ENCODE data around the gene DLG4.
"Not testable (repeated sequence)": the region's sequence is repeated elsewhere in the genome, so short reads cannot be mapped to it uniquely, and the experiment has no call there.

Gene DLG4

GRCh38 chr17:7195971-7196370 is 23.7 kb downstream of the DLG4 start:
- no peaks in the 10 kb centered on the region for H3K27me3 ChIP-seq (ENCODE audit: control insufficient read depth, insufficient read depth, low read length)
- no peak overlapping the region for H3K9ac ChIP-seq (ENCODE audit: low read depth, low read length)
- H3K36me3 ChIP-seq (ENCODE audit: control insufficient read depth, insufficient read depth, low read length), result peaks cover 64% of the 10 kb centered on the region
- no peak overlapping the region for H3K27ac ChIP-seq (ENCODE audit: low read depth, low read length)
- H3K4me3 ChIP-seq (ENCODE audit: low read depth, low read length), result no peak overlapping the region
- H3K4me1 ChIP-seq (ENCODE audit: control insufficient read depth, insufficient read depth, low read length), result no peaks in the 10 kb centered on the region
- no peaks in the 10 kb centered on the region for H3K9me3 ChIP-seq (ENCODE audit: control insufficient read depth, insufficient read depth, low read length)

GRCh38 chr17:7192271-7192937 is 27.2 kb downstream of the DLG4 start:
- Histone ChIP-seq H3K27ac (ENCODE audit: low read depth, low read length) (no peak overlapping the region), H3K4me3 (ENCODE audit: low read depth, low read length) (no peak overlapping the region), H3K36me3 (ENCODE audit: control insufficient read depth, insufficient read depth, low read length) (peaks cover 62% of the 10 kb centered on the region), H3K4me1 (ENCODE audit: control insufficient read depth, insufficient read depth, low read length) (no peaks in the 10 kb centered on the region), H3K9me3 (ENCODE audit: control insufficient read depth, insufficient read depth, low read length) (no peaks in the 10 kb centered on the region), H3K27me3 (ENCODE audit: control insufficient read depth, insufficient read depth, low read length) (no peaks in the 10 kb centered on the region), H3K9ac (ENCODE audit: low read depth, low read length) (no peak overlapping the region)

- H3K27me3 ChIP-seq (ENCODE audit: control insufficient read depth, insufficient read depth, low read length), result no peaks in the 10 kb centered on the region
- no peak overlapping the region for H3K4me3 ChIP-seq (ENCODE audit: low read depth, low read length)
- no peaks in the 10 kb centered on the region for H3K4me1 ChIP-seq (ENCODE audit: control insufficient read depth, insufficient read depth, low read length)
- H3K9ac ChIP-seq (ENCODE audit: low read depth, low read length), result no peak overlapping the region
- H3K9me3 ChIP-seq (ENCODE audit: control insufficient read depth, insufficient read depth, low read length), result no peaks in the 10 kb centered on the region
- H3K27ac ChIP-seq (ENCODE audit: low read depth, low read length), result no peak overlapping the region
- peaks cover 56% of the 10 kb centered on the region for H3K36me3 ChIP-seq (ENCODE audit: control insufficient read depth, insufficient read depth, low read length)
Observed at GRCh38 chr17:7191571-7192270, 27.9 kb downstream of the DLG4 start.

- no peak overlapping the region for H3K27ac ChIP-seq (ENCODE audit: low read depth, low read length)
- H3K27me3 ChIP-seq (ENCODE audit: control insufficient read depth, insufficient read depth, low read length), result no peaks in the 10 kb centered on the region
- H3K36me3 ChIP-seq (ENCODE audit: control insufficient read depth, insufficient read depth, low read length), result peaks cover 50% of the 10 kb centered on the region
- no peak overlapping the region for H3K4me3 ChIP-seq (ENCODE audit: low read depth, low read length)
- no peak overlapping the region for H3K9ac ChIP-seq (ENCODE audit: low read depth, low read length)
- no peaks in the 10 kb centered on the region for H3K9me3 ChIP-seq (ENCODE audit: control insufficient read depth, insufficient read depth, low read length)
- H3K4me1 ChIP-seq (ENCODE audit: control insufficient read depth, insufficient read depth, low read length), result no peaks in the 10 kb centered on the region
Observed at GRCh38 chr17:7191069-7191468, 28.6 kb downstream of the DLG4 start.

GRCh38 chr17:7190276-7190917 is 29.2 kb downstream of the DLG4 start:
- no peaks in the 10 kb centered on the region for H3K9me3 ChIP-seq (ENCODE audit: control insufficient read depth, insufficient read depth, low read length)
- H3K36me3 ChIP-seq (ENCODE audit: control insufficient read depth, insufficient read depth, low read length), result peaks cover 43% of the 10 kb centered on the region
- no peak overlapping the region for H3K9ac ChIP-seq (ENCODE audit: low read depth, low read length)
- no peaks in the 10 kb centered on the region for H3K4me1 ChIP-seq (ENCODE audit: control insufficient read depth, insufficient read depth, low read length)
- no peak overlapping the region for H3K27ac ChIP-seq (ENCODE audit: low read depth, low read length)
- no peaks in the 10 kb centered on the region for H3K27me3 ChIP-seq (ENCODE audit: control insufficient read depth, insufficient read depth, low read length)
- no peak overlapping the region for H3K4me3 ChIP-seq (ENCODE audit: low read depth, low read length)

GRCh38 chr17:7186241-7186640 is 33.4 kb downstream of the DLG4 start:
- Histone ChIP-seq H3K9me3 (ENCODE audit: control insufficient read depth, insufficient read depth, low read length) (no peaks in the 10 kb centered on the region), H3K9ac (ENCODE audit: low read depth, low read length) (no peak overlapping the region), H3K36me3 (ENCODE audit: control insufficient read depth, insufficient read depth, low read length) (peaks cover 14% of the 10 kb centered on the region)

GRCh38 chr17:7184647-7185046 is 35.0 kb downstream of the DLG4 start:
- H3K4me1 ChIP-seq (ENCODE audit: control insufficient read depth, insufficient read depth, low read length), result no peaks in the 10 kb centered on the region
- no peaks in the 10 kb centered on the region for H3K27me3 ChIP-seq (ENCODE audit: control insufficient read depth, insufficient read depth, low read length)
- H3K4me3 ChIP-seq (ENCODE audit: low read depth, low read length), result no peak overlapping the region
- no peaks in the 10 kb centered on the region for H3K9me3 ChIP-seq (ENCODE audit: control insufficient read depth, insufficient read depth, low read length)
- H3K36me3 ChIP-seq (ENCODE audit: control insufficient read depth, insufficient read depth, low read length), result peaks cover 3% of the 10 kb centered on the region; the same call in 1 of the 2 replicates
- H3K9ac ChIP-seq (ENCODE audit: low read depth, low read length), result no peak overlapping the region
- no peak overlapping the region for H3K27ac ChIP-seq (ENCODE audit: low read depth, low read length)

More at GRCh38 chr17:7186241-7186640, 33.4 kb downstream of the DLG4 start:
- Histone ChIP-seq H3K27me3 (ENCODE audit: control insufficient read depth, insufficient read depth, low read length) (no peaks in the 10 kb centered on the region), H3K27ac (ENCODE audit: low read depth, low read length) (no peak overlapping the region), H3K4me1 (ENCODE audit: control insufficient read depth, insufficient read depth, low read length) (no peaks in the 10 kb centered on the region), H3K4me3 (ENCODE audit: low read depth, low read length) (no peak overlapping the region)

- no peak overlapping the region for H3K4me3 ChIP-seq (ENCODE audit: low read depth, low read length)
- H3K9ac ChIP-seq (ENCODE audit: low read depth, low read length), result no peak overlapping the region
- no peaks in the 10 kb centered on the region for H3K9me3 ChIP-seq (ENCODE audit: control insufficient read depth, insufficient read depth, low read length)
- H3K27ac ChIP-seq (ENCODE audit: low read depth, low read length), result no peak overlapping the region
- H3K27me3 ChIP-seq (ENCODE audit: control insufficient read depth, insufficient read depth, low read length), result no peaks in the 10 kb centered on the region
- H3K36me3 ChIP-seq (ENCODE audit: control insufficient read depth, insufficient read depth, low read length), result no peaks in the 10 kb centered on the region
- H3K4me1 ChIP-seq (ENCODE audit: control insufficient read depth, insufficient read depth, low read length), result no peaks in the 10 kb centered on the region
Observed at GRCh38 chr17:7184091-7184488, 35.5 kb downstream of the DLG4 start.

- H3K9ac ChIP-seq (ENCODE audit: low read depth, low read length), result no peak overlapping the region
- H3K36me3 ChIP-seq (ENCODE audit: control insufficient read depth, insufficient read depth, low read length), result no peaks in the 10 kb centered on the region
- no peaks in the 10 kb centered on the region for H3K9me3 ChIP-seq (ENCODE audit: control insufficient read depth, insufficient read depth, low read length)
- no peaks in the 10 kb centered on the region for H3K4me1 ChIP-seq (ENCODE audit: control insufficient read depth, insufficient read depth, low read length)
- H3K4me3 ChIP-seq (ENCODE audit: low read depth, low read length), result no peak overlapping the region
- H3K27me3 ChIP-seq (ENCODE audit: control insufficient read depth, insufficient read depth, low read length), result no peaks in the 10 kb centered on the region
- H3K27ac ChIP-seq (ENCODE audit: low read depth, low read length), result no peak overlapping the region
Observed at GRCh38 chr17:7183433-7184090, 36.1 kb downstream of the DLG4 start.

- H3K4me1 ChIP-seq (ENCODE audit: control insufficient read depth, insufficient read depth, low read length); H3K9me3 ChIP-seq (ENCODE audit: control insufficient read depth, insufficient read depth, low read length); H3K36me3 ChIP-seq (ENCODE audit: control insufficient read depth, insufficient read depth, low read length); H3K27me3 ChIP-seq (ENCODE audit: control insufficient read depth, insufficient read depth, low read length); H3K27ac ChIP-seq (ENCODE audit: low read depth, low read length); H3K9ac ChIP-seq (ENCODE audit: low read depth, low read length); H3K4me3 ChIP-seq (ENCODE audit: low read depth, low read length): not testable (repeated sequence)
Observed at GRCh38 chr17:7182101-7182500, 37.5 kb downstream of the DLG4 start.

All from HUES48 (cell line).